Fibroblast of villous mesenchyme (primary cell): ENCODE results near the gene MSI2. TPM values are rescaled to one million over a fixed set of nuclear protein-coding genes. Genes with fewer than 3 reads are reported as not detected.

Experiments
- DNase-seq: peaks from one replicate; pipeline ENCODE4 v3.0.0-alpha.2; 2010; ENCODE audit warnings: low read depth
- H3K4me3 ChIP-seq: 2 replicates; pipeline ENCODE4 v1.5.1; 2011; ENCODE audit warnings: low read depth, mild to moderate bottlenecking, low read length
- total RNA-seq: library from RNA; depleted of rRNA; stranded (reverse); fragments of >200 nt; gene quantifications from 2 replicates; pipeline ENCODE4 v1.2.3, GENCODE V29; 2012
- TF ChIP-seq, protein P1 (sequence below): IDR thresholded peaks from 2 replicates; pipeline ENCODE4 v1.5.1; 2012; ENCODE audit warnings: low read depth, mild to moderate bottlenecking, low read length; ENCODE audit not compliant: insufficient read depth

Gene MSI2
- total RNA-seq, 1 donor: 50.1 TPM

GRCh38 chr17:57714665-57715180, 458.4 kb downstream of the MSI2 start:
- TF ChIP-seq, protein P1, sequence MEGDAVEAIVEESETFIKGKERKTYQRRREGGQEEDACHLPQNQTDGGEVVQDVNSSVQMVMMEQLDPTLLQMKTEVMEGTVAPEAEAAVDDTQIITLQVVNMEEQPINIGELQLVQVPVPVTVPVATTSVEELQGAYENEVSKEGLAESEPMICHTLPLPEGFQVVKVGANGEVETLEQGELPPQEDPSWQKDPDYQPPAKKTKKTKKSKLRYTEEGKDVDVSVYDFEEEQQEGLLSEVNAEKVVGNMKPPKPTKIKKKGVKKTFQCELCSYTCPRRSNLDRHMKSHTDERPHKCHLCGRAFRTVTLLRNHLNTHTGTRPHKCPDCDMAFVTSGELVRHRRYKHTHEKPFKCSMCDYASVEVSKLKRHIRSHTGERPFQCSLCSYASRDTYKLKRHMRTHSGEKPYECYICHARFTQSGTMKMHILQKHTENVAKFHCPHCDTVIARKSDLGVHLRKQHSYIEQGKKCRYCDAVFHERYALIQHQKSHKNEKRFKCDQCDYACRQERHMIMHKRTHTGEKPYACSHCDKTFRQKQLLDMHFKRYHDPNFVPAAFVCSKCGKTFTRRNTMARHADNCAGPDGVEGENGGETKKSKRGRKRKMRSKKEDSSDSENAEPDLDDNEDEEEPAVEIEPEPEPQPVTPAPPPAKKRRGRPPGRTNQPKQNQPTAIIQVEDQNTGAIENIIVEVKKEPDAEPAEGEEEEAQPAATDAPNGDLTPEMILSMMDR: no peak
- no peak for DNase-seq
- no peak overlapping the region for H3K4me3 ChIP-seq

- H3K4me3 ChIP-seq: no peak overlapping the region
- no peak for DNase-seq
- TF ChIP-seq, protein P1: no peak
Observed at GRCh38 chr17:57715981-57716380, 459.7 kb downstream of the MSI2 start.

GRCh38 chr17:57718878-57719277, 462.6 kb downstream of the MSI2 start:
- no peak overlapping the region for H3K4me3 ChIP-seq
- TF ChIP-seq, protein P1: no peak
- DNase-seq: no peak

- no peak for DNase-seq
- TF ChIP-seq, protein P1: no peak
- H3K4me3 ChIP-seq: no peak overlapping the region
Observed at GRCh38 chr17:57720386-57721035, 464.2 kb downstream of the MSI2 start.

GRCh38 chr17:57721967-57722703, 465.8 kb downstream of the MSI2 start:
- no peak for DNase-seq
- TF ChIP-seq, protein P1: no peak
- H3K4me3 ChIP-seq: no peak overlapping the region

DNA sequence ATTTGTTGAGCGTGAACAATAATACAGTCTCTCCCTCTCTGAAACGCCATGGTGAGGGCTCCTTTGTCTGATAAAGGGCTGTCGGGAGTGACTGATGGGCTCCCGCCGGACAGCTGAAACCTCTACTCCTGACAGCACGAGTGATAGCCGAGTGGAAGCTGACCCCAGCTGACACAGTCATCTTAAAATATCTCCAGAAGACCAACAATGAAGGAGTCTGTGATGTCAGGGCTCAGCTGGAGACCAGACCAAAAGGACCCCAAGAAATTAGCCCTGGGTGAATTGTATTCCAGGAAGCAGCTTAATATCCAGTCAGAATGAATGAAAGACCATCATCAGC, 466.4 kb downstream of the MSI2 start:
- DNase-seq: no peak
- TF ChIP-seq, protein P1: no peak

More for the DNA sequence above, 466.4 kb downstream of the MSI2 start:
- H3K4me3 ChIP-seq: no peak overlapping the region
